ENCODE data around the gene DMP1. TPM values are rescaled to one million over a fixed set of nuclear protein-coding genes. Genes with fewer than 3 reads are reported as not detected.

DMP1 gene
- total RNA-seq, 2 experiments from 2014 or later: not detected

DNA sequence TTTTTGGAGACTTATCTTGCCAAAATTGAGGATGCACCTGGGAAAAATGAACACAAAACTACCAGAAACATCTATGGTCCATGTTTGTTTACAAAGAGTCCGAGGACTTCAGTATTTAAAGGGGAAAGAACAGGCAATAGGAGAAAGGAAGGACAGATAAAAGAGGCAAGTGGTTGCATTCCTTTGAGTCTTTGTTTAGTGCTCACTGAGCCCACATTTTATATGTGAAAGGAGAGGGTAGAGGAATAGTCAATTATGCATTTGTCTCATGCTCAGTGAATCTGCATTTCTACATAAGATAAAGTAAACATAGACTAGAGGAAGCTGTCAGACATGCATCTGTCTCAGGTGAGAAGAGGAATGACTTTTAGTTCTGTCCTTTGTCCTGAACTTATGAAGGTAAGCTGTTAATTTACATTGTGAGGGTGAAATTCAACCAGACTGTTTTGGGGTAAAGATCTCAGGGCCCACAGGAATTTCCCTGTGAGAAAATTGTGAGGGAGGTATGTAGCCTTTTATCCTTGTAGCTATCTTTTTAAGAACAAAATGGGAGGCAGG lies 4.5 kb downstream of the DMP1 start:
- H3K4me3 Mint-ChIP-seq: no peak overlapping the region
- Histone ChIP-seq H3K36me3 (ENCODE audit: insufficient read depth, low read length) (no peaks in the 10 kb centered on the region), H3K27me3 (ENCODE audit: control insufficient read depth in 1 of 2, insufficient read depth in 2 of 2, low read length in 2 of 2) (no peaks in the 10 kb centered on the region), H3K4me3 (ENCODE audit: low read length) (no peak overlapping the region), H3K9me3 (ENCODE audit: control insufficient read depth in 1 of 2, insufficient read depth in 1 of 2, low read length in 2 of 2) (no peaks in the 10 kb centered on the region), H3K4me1 (ENCODE audit: insufficient read depth, low read length) (no peaks in the 10 kb centered on the region), H3K27ac (ENCODE audit: low read depth in 1 of 2, low read length in 2 of 2) (no peak overlapping the region)
- DNase-seq (no peak), ATAC-seq (ENCODE audit: poor library complexity) (no peak)
- no peak overlapping the region for H3K27ac Mint-ChIP-seq
- TF ChIP-seq, protein P1, sequence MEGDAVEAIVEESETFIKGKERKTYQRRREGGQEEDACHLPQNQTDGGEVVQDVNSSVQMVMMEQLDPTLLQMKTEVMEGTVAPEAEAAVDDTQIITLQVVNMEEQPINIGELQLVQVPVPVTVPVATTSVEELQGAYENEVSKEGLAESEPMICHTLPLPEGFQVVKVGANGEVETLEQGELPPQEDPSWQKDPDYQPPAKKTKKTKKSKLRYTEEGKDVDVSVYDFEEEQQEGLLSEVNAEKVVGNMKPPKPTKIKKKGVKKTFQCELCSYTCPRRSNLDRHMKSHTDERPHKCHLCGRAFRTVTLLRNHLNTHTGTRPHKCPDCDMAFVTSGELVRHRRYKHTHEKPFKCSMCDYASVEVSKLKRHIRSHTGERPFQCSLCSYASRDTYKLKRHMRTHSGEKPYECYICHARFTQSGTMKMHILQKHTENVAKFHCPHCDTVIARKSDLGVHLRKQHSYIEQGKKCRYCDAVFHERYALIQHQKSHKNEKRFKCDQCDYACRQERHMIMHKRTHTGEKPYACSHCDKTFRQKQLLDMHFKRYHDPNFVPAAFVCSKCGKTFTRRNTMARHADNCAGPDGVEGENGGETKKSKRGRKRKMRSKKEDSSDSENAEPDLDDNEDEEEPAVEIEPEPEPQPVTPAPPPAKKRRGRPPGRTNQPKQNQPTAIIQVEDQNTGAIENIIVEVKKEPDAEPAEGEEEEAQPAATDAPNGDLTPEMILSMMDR (IDR thresholded peaks at IDR 0.05): no peak
- no peaks in the 10 kb centered on the region for H3K9me3 Mint-ChIP-seq
- POLR2A ChIA-PET: no interaction called here
- no peaks in the 10 kb centered on the region for H3K4me1 Mint-ChIP-seq (ENCODE audit: low read depth)
- peaks cover 10% of the 10 kb centered on the region for H3K27me3 Mint-ChIP-seq
- intact Hi-C loops (cut with DNase I, micrococcal nuclease): no loop called here
- no peaks in the 10 kb centered on the region for H3K36me3 Mint-ChIP-seq (ENCODE audit: low read depth)
- CTCF ChIA-PET: no interaction called here

DNA sequence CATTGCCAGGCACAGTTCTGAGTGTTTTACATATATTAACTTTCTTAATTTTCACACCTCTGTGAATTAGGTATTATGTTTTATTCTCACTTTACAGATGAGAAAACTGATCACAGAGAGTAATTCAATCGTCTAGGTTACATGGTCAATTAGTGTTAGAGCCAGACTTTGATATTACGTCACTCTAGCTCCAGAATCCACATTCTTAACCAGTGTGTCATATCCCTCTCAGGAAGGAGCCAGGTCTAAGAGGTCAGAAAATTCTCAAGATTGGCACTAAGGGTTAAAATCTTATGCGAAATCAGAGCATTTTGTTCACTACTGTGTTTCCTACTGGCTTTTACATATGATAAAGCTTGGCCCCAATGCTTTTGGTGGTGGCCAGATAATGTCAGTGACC lies 7.4 kb downstream of the DMP1 start:
- Mint-ChIP-seq H3K36me3 (ENCODE audit: low read depth) (no peaks in the 10 kb centered on the region), H3K9me3 (no peaks in the 10 kb centered on the region), H3K4me1 (ENCODE audit: low read depth) (no peaks in the 10 kb centered on the region), H3K27ac (no peak overlapping the region), H3K4me3 (no peak overlapping the region), H3K27me3 (peaks cover 22% of the 10 kb centered on the region)
- no peaks in the 10 kb centered on the region for H3K9me3 ChIP-seq (ENCODE audit: control insufficient read depth in 1 of 2, insufficient read depth in 1 of 2, low read length in 2 of 2)
- no peaks in the 10 kb centered on the region for H3K27me3 ChIP-seq (ENCODE audit: control insufficient read depth in 1 of 2, insufficient read depth in 2 of 2, low read length in 2 of 2)
- TF ChIP-seq, protein P1 (IDR thresholded peaks at IDR 0.05): no peak
- no peak overlapping the region for H3K27ac ChIP-seq (ENCODE audit: low read depth in 1 of 2, low read length in 2 of 2)
- POLR2A ChIA-PET: interaction anchor here (0.6 kb wide), 1 partner anchor 1543 kb away, joined by 3 read pairs; no protein-coding TSS in a partner anchor
- no peak for ATAC-seq (ENCODE audit: poor library complexity)
- CTCF ChIA-PET: no interaction called here
- no peaks in the 10 kb centered on the region for H3K4me1 ChIP-seq (ENCODE audit: insufficient read depth, low read length)
- intact Hi-C loops (cut with DNase I, micrococcal nuclease): no loop called here
- no peaks in the 10 kb centered on the region for H3K36me3 ChIP-seq (ENCODE audit: insufficient read depth, low read length)
- H3K4me3 ChIP-seq (ENCODE audit: low read length): no peak overlapping the region
- no peak for DNase-seq

GRCh38 chr4:87659247-87659931 lies 9.3 kb downstream of the DMP1 start:
- Histone ChIP-seq H3K9me3 (ENCODE audit: control insufficient read depth in 1 of 2, insufficient read depth in 1 of 2, low read length in 2 of 2) (no peaks in the 10 kb centered on the region), H3K36me3 (ENCODE audit: insufficient read depth, low read length) (no peaks in the 10 kb centered on the region), H3K27me3 (ENCODE audit: control insufficient read depth in 1 of 2, insufficient read depth in 2 of 2, low read length in 2 of 2) (no peaks in the 10 kb centered on the region), H3K4me1 (ENCODE audit: insufficient read depth, low read length) (no peaks in the 10 kb centered on the region), H3K4me3 (ENCODE audit: low read length) (no peak overlapping the region), H3K27ac (ENCODE audit: low read depth in 1 of 2, low read length in 2 of 2) (no peak overlapping the region)
- intact Hi-C loops (cut with DNase I, micrococcal nuclease): no loop called here
- H3K27me3 Mint-ChIP-seq: peaks cover 17% of the 10 kb centered on the region
- no peaks in the 10 kb centered on the region for H3K4me1 Mint-ChIP-seq (ENCODE audit: low read depth)
- ChIA-PET CTCF (no interaction called here), POLR2A (no interaction called here)
- H3K9me3 Mint-ChIP-seq: no peaks in the 10 kb centered on the region
- no peak overlapping the region for H3K4me3 Mint-ChIP-seq
- DNase-seq (no peak), ATAC-seq (ENCODE audit: poor library complexity) (no peak)
- no peak overlapping the region for H3K27ac Mint-ChIP-seq
- TF ChIP-seq, protein P1 (IDR thresholded peaks at IDR 0.05): no peak
- no peaks in the 10 kb centered on the region for H3K36me3 Mint-ChIP-seq (ENCODE audit: low read depth)
